HG03565 (cell line): Measurements from ENCODE around the gene CMTR1.
"Not testable (repeated sequence)": the region's sequence is repeated elsewhere in the genome, so short reads cannot be mapped to it uniquely, and the experiment has no call there.

Experiments used
- ATAC-seq: cut with Tn5 transposase; IDR thresholded peaks from one replicate; pipeline ENCODE4 v1.9.1; 2021; ENCODE audit warnings: mild to moderate bottlenecking, moderate library complexity; ENCODE audit not compliant: unreplicated experiment

The CMTR1 gene

DNA sequence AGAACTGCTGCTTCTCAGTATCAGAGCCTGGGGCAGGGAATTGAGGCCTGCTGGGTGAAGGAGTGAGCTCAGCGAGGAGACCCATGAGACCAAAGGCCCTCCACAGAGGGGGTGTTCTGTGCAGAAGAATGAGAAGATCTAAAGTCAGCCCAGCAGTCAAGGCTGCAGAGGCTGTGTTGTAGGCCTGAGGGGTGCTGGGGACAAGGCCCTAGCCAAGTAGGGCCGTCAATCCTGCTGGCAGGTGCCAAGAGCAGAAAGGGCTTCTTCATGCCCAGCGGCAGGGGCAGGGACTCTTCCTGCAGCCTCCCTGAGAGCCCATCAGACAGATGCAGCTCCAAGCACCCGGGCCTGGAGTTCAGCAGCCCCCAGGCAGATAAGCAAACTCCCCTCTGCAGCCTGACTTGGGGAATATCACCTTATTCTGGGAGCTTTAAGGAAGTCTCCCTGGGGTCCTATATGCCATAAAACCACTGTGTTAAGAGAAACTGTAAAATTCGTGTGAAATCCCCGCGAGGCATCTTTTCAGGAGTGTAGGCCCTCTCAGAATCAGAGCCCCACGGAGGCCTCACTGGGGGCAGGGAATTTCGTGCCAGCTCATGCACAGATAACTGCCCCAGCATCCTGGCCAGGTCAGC, 57.6 kb downstream of the CMTR1 start:
- ATAC-seq: no peak

DNA sequence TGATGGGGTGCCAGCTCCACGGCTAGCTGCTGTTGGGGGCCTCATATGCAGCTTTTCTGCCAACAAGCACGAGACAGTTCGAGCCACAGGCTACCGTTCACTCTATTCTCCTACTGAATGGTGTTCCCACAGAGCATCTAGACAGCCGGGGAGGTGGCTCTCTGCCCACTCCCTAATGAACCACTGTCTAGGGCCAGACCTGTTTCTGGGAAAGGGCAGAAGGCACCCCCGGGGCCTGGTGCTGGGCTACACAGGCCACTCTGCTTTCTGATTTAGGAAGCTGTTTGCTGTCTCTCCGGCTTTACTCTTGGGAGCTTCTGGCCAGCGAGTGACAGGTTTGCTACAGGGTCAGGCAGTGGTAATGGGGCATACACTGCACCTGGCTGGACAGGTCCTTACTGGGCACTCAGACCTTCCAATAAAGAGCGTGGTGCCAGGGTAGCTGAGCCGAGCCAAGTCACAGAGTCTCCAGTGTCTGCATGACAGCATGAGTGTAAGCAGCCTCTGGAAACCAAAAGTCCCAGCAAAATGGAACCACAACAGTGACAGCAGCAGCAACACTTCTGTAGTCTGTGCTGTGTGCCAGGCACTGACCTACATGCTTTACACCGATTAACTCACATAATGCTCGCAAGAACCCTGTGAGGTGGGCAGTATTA, 58.3 kb downstream of the CMTR1 start:
- ATAC-seq: no peak

DNA sequence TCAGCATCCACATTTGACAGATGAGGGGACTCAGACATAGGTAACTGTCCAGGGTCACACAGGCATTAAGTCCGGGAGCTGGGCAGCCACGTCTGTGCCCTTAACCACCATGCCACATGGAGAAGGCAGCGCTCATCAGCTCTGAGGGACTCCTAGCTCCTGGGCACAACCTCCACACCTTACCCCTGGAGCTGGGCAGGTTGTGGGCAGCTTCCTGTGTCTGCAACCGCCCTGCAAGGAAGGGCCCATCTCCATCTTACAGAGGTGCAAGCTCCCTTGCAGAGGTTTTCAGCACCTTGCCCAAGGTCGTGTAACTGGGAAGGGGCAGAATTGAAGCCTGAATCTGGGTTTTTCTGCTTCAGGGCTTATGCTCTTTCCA, 58.8 kb downstream of the CMTR1 start:
- no peak for ATAC-seq

DNA sequence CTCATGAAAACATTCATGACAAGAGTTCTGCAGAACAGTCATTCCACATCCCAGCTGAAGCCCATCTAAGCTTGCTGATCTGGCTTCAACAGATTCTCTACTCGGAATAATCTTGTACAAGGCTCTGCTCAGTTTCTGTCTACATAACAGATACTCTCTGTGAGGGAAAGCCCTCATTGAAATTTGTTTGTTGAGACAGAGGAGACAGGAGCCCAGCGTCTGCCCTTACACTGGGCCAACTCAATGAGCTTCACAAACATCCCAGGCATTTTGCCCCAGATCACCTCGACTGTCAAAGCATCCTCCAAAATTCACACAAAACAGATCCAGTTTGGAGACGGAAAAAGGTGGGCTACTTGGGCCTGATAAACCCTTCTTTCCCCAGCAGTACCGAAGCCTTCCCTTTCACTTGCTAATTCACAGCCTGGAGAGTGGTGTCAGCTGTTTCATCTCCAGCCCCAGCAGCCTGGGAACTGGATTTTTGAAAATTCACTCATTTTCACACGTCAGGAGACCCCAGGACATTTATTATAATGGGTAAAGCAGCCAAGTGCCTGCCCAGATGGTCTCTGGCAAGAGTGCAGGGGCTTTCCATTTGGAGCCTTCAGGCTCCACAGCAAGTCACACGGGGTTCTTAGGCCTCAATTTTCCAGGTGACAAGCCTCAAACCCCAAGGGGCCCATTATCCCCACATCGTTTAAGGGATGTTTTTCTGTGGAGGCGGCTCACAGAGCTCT, 59.4 kb downstream of the CMTR1 start:
- ATAC-seq: no peak

DNA sequence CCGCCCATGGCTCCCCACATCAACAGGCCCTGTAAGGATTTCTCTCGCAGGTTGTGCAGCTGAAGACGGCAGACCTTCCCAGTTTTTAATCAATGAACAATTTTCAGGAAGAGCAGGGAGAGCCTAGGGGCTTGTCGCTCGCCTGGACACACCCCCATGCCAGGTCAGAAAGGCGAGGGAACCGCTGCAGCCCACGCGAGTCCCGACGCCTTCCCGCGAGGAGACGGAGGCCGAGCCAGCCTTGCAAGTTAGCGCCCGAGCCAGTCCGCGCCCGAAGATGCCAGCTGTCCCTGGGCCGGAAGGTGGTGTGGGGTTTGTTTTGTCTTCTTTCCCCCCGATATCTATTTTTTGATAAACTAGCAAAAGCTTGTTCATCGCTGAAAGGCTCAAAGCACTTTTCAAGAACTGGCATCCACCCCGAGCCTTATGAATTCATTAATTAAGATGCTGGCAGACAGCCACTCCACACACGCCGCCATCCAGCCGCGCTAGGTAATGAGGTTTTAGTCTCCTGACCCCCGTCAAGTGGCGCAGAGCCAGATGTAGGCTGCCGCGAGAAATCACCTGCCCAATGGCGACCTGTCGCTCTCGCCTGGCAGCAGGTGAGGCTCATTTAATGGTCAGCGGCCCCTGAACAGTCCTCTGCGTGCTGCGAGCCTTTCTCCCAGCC, 60.1 kb downstream of the CMTR1 start:
- no peak for ATAC-seq

DNA sequence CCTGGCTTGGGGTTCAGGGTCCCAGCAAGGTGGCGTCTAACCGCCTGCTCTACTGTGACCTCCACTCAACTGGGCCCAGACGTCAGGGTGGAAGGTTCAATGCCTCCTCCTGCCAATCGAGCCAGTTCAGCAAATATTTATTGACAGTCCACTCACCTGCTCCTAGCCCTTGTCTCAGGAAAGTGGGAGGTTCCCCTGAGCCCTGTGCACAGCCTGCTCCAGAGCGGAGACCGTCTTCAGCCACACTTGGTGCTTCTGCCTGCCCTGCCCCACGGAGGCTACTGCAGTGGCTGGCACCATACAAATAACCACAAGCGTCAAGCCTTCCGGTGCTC, 60.6 kb downstream of the CMTR1 start:
- no peak for ATAC-seq

DNA sequence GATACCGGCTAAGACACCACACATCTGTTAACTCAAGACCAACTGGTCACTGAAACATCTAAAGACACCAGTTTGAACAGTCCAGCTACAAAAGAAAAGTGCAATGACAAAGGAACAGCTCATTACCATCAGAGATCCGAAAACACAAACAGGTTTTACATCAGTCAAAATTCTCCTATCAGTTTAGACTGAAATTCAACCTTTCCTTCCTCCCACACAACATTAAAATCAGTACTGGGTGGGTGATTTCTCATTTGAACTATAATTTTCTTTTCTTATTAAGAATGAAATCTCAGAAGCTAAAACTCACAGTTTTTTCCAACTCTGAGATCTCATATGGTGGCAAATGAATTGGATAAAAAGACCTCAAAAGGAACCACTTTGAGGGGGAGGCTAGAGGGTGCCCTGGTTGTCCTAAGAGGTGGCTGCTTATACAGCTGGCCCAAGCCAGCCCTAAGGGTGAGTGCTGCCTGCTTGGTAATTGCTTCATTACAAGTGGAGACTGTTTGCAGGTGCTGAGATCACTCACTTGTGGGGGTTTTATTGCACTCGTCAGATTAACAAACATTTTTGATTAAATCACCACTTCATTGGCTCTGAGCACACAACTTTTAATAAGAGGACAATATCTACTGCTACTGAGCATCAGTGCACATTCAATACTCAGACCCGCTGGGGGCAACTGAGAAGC, 62.4 kb downstream of the CMTR1 start:
- ATAC-seq: no peak

DNA sequence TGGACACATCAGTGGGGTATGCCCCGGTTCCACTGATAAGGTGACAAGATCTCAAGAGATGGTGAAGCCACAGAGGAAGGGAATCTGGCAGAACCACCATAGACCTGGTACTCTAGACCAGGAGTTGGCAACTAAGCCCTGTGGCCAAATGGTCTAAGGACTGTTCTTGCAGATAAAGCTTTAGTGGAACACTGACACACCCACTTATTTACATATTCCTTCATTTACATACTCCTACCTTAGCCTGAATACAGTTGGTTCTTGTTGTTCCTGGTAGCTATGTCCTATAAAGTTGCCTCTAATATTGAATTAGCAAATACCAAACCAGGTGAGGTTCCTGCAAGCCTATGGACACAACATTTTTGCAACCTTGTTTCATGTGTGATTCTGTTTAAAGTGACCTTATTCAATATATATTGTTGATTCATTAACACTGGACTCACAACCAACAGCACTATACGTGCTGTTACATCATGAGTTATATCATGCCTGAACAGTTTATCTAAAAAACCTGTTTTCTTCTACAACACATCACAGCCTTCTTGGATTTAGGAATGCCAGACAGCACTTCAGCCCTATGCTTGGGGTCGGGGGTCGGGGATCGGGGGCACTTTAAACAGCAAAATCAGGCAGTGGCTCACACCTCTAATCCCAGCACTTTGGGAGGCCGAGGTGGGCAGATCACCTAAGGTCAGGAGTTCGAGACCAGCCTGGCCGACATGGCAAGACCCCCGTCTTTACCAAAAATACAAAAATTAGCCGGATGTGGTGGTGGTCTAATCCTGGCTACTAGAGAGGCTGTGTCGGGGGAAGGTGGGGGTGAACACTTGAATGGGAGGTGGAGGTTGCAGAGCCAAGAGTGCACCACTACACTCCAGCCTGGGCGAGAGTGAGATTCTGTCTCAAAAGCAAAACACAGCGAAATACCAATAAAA, 64.2 kb downstream of the CMTR1 start:
- no peak for ATAC-seq

DNA sequence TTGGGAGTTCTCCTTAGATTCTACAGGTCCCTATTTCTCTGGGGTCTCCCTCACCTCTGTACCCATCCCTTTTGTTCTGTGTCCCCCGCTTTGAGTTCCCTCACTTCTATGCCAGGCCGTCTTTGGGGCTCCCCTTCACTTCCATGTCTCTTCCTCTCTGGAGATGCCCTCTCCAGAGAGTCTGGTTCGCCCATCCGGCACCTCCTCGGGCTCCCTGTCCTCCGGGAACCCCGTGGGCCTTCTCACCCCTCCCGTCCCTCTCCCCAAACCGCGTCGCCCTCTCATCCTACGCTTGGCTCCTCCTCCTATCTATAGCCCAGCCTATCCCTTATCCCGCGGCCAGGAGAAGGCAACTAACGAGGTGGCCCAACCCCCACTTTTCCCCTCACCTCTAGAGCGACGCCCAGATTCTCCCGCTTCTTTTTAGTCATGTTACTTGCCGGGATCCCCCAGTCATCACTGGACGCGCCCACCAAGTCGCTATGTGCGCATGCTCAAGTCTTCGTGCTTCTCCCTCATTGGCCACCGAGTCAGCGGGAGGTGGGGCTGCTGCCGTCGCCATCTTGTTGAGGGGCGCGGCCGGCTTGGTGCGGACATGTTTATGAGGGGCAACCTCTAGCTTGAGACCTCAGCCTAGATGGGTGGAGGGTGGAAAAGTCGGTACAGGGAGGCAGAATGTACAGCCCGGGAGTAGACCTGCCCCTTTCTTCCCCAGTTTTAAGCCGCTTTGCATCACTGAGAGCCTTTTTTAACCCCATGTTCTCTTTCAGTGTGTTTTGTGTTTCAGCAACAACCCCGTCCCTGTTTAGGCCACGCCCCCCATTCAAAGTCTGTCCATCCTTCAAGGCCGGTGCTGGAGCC, 66.6 kb downstream of the CMTR1 start, which contains the start of gene CCDC167:
Gene CCDC167 (minus strand): TSS at position 461 of the 861 bp plus-strand sequence. CDS start 30 bp downstream, at position 431.
- peak; percentile 81 for ATAC-seq

DNA sequence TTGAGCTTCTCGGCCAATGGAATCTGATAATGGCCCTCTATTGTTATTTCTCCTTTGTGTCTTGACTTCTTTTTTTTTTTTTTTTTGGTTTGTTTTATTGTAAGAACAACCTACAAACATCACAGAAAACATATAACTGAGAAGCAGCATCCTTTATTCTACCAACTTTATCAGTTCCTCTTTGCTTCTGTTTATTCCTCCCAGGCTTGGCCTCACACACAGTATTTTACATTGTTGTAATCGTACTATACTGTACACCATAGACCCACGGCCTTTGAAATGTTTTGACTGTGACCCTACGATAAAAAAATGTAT, 67.2 kb downstream of the CMTR1 start:
- ATAC-seq: no peak

DNA sequence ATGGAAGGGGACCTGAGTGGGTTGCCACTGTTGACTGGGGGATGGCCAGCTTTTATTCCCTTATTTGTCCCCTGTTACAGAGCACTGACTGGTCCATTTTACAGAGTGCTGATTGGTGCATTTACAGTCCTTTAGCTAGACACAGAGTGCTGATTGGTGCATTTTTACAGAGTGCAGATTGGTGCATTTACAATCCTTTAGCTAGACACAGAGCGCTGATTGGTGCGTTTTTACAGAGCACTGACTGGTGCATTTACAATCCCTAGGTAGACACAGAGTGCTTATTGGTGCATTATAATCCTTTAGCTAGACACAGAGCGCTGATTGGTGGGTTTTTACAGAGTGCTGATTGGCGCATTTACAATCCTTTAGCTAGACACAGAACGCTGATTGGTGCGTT, 67.9 kb downstream of the CMTR1 start:
- ATAC-seq: not testable (repeated sequence)

DNA sequence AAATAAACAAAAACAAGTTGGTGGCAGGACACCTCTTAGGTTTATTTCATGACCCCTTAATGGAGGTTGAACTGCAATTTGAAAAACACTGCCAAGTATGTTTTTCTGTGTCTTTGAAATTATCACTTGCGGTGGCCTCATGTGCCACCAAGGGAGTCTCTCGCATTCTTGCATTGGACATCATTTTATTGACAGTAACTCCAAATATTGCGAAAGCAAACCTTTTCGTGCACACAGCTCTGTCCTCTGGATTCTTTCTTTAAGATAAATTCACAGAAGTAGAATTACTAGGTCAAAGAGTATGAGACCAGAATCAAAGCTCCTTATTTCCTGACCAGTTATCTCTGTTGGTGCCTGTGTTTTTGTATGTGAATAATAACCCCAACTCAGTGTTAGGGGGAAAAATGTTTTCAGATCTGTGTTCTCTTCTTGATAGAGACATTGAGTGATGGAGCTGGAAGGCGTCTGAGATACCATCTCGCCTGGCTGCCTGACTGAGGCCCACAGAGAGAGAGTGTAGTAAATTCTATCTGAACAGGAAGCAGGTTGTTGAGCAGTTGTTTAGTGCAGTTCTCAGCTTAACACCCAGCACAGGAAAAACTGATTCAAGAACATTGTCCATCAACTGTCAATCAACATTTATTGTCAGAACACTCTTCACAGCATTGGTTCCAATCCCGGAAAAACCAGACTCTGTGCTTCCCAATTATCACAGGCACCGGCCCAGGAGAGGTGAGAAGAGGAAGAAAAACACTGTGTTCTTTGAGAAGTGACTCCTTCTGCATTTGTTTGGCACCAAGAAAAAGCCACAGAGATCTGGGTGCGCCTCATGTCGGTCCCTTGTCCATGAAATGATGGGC, 68.8 kb downstream of the CMTR1 start:
- no peak for ATAC-seq

DNA sequence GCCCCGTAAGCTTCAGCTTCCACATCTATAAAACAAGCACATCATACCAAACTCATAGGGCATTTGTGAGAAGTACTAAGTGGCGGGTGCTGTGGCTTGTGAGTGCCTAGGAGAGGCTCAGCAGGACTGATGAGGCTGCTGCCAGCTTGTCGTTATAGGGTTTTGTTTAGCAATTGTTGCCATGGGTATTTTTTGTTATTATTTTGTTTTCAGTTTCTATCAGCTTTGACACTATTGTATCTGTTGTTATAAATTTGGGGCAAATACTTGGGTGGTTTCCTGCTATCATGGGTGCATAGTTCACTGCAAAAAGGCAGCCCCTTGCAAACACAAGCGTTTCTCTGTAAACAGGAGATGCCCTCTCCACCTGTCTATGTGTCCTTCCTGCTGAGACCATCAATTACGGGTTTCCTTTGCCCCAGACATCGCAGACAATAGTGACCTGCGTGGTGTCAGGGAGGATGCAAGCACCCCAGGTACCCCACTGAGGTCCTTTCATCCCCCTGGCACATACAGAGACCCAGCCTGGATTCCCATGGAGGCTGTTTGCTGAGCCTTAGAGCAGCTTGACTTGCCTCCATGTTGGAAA, 69.8 kb downstream of the CMTR1 start:
- no peak for ATAC-seq

DNA sequence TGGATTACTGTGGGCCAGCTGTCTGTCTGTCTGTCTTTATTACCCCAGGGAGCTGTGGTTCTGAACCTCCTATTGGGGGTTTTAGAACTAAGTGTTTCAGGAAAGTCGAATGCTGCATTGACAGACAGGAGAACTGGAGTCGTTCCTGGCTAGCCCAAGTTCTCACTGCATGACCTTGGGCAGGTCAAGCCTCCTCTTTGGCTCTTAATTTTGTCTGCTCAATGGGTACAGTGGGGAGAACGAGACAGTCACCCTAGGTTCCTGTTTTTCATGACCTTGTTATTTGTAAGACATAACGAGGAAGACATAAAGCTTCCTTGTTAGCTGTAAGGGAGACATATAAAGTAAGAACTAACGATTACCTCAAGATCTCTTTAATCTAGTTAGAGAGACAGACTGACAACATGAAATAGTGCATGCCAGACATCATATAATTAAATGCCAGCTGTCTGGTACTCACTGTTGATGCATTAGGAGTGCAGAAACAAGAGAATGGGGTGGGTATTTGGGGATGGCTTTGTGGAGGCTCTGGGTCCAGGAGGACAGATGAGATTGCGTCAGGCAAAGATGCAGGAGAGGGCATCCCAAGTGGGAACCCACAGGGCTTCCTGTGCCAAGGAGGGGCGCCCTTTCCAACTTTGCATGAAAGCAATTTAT, 70.4 kb downstream of the CMTR1 start:
- ATAC-seq: no peak

DNA sequence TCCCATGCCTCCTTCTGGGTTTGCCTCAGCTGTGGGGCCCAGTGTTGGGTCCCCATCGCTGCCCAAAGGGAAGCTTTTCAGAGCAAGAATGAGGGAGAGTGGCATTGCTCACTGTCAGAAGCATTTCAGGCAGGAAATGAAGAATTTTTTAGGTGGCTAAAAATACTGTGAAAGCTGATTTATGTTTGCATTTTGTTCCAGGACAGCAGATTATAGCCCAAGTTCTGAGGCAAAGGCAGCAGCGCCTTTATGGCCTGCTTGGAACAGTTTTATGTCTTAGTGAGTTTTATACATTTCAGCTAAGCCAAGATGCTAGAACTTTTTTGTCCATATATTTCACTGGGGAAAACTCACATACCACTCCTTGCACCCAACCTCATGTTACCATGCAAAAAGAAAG, 71.0 kb downstream of the CMTR1 start:
- ATAC-seq: no peak

DNA sequence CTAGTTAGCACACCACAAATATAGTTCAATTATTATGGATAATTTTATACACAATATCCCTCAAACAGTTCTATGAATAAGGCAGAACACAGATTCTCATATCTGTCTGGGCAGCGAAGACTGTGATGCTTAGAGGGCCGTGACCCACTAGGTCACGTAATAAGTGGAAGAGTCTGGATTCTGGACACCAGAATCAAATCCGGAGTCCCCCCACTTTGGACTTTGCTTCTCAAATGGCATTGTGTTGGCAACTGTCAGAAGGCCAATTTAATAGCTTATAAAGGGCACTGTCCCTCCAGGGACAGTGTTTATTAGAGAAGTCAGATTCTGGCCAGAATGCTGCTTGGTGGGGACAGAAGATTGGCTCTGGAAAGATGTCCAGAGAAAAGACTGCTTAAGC, 73.5 kb downstream of the CMTR1 start:
- ATAC-seq: no peak

DNA sequence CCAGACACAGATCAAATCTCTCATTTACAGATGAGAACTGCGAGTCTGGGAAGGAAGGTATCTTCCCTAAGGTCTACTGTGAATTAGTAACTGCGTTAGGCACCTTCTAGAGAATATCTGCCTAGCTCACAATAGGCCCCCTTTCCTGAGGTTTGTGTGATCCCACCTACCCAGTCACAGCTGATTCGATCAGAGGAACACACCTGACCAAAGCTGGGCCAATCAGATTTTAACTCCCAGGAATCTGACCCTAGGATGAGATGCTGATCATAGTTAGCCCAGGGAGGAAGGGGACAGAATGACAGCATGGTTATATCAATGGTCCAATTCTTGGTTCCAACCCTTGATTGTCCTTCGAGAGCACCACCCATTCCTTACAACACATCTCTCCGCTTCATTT, 74.1 kb downstream of the CMTR1 start:
- ATAC-seq: no peak
